ENCODE data around the gene FTSJ1. TPM values are rescaled to one million over a fixed set of nuclear protein-coding genes. Genes with fewer than 3 reads are reported as not detected.

The FTSJ1 gene
- total and polyA plus RNA-seq, 2 of the 4 experiments (the other 2 are of a cell fraction), result 50.8 to 59.9 TPM

GRCh38 chrX:48482526-48482925 is 6.5 kb downstream of the FTSJ1 start:
- no TSS peak for BruUV-seq (replicated peaks)
- Histone ChIP-seq H2AK5ac (ENCODE audit: low read depth, low read length) (no peak overlapping the region), H3K56ac (ENCODE audit: extremely low read depth, insufficient read depth, low read length) (no peak overlapping the region), H3K14ac (replicated peaks; ENCODE audit: low read depth, low read length) (no peak overlapping the region), H3K9ac (ENCODE audit: low read depth, low read length) (no peak overlapping the region), H2BK15ac (ENCODE audit: low read depth, low read length) (no peak overlapping the region), H3K9me1 (ENCODE audit: insufficient read depth, low read length) (peaks cover 6% of the 10 kb centered on the region), H4K8ac (ENCODE audit: low read depth in 2 of 2, low read length in 2 of 2) (no peak overlapping the region), H2AFZ (replicated peaks; ENCODE audit: low read length, poor library complexity) (no peak overlapping the region), H4K91ac (ENCODE audit: insufficient read depth, low read depth, low read length) (no peak overlapping the region), H3K27me3 (ENCODE audit: control insufficient read depth, insufficient read depth, low read length) (no peaks in the 10 kb centered on the region), H3K9me3 (ENCODE audit: control insufficient read depth, insufficient read depth, low read length) (no peaks in the 10 kb centered on the region), H3K4me2 (ENCODE audit: low read depth, low read length) (no peak overlapping the region), H2BK120ac (ENCODE audit: low read depth, low read length) (no peak overlapping the region), H3K27ac (ENCODE audit: insufficient read depth, low read length) (no peak overlapping the region), H2BK5ac (ENCODE audit: low read depth, low read length, poor library complexity, severe bottlenecking) (no peak overlapping the region), H3K36me3 (ENCODE audit: control insufficient read depth, insufficient read depth, low read length) (peaks cover 15% of the 10 kb centered on the region), H3K4ac (ENCODE audit: low read depth, low read length) (no peak overlapping the region), H3K23ac (ENCODE audit: low read depth, low read length) (no peak overlapping the region), H2AK9ac (replicated peaks; ENCODE audit: low read depth, low read length, poor library complexity) (no peak overlapping the region), H3K18ac (ENCODE audit: low read depth, low read length) (no peak overlapping the region), H4K5ac (ENCODE audit: low read depth, low read length) (no peak overlapping the region), H3K4me3 (ENCODE audit: insufficient read depth, low read depth, low read length) (no peak overlapping the region), H4K20me1 (ENCODE audit: insufficient read depth, low read length) (no peaks in the 10 kb centered on the region; the same call in 1 of the 2 replicates), H3K79me1 (ENCODE audit: low read depth in 1 of 2, low read length in 2 of 2) (peaks cover 0 to 16% of the 10 kb centered on the region in 2 experiments; a peak in 2 of 4 replicates), H2BK20ac (ENCODE audit: low read depth, low read length) (no peak overlapping the region), H3K4me1 (ENCODE audit: control insufficient read depth, insufficient read depth, low read length) (no peaks in the 10 kb centered on the region)
- in situ Hi-C loops (cut with MboI; ENCODE audit: low sequenced_read_pairs) (no loop called here), dilution Hi-C loops (cut with HindIII; ENCODE audit: low sequenced_read_pairs, unreplicated experiment) (no loop called here), intact Hi-C loops (cut with micrococcal nuclease) (no loop called here)
- POLR2A ChIA-PET (ENCODE audit: unreplicated experiment), result no interaction called here
- ATAC-seq (ENCODE audit: low read depth) (no peak), DNase-seq (no peak)
- CTCF ChIA-PET, result no interaction called here
- TF ChIP-seq MAFK (IDR thresholded peaks at IDR 0.05; ENCODE audit: low read depth, low read length) (no peak), MXI1 (IDR thresholded peaks at IDR 0.05; ENCODE audit: borderline replicate concordance, low read depth, low read length) (no peak), RAD21 (IDR thresholded peaks at IDR 0.05; ENCODE audit: low read length) (no peak), ELK1 (IDR thresholded peaks at IDR 0.05; ENCODE audit: borderline replicate concordance, low read depth, low read length) (no peak), CEBPB (IDR thresholded peaks at IDR 0.05; ENCODE audit: low read depth, low read length) (no peak), BHLHE40 (IDR thresholded peaks at IDR 0.05; ENCODE audit: low read depth, low read length) (no peak), CHD1 (IDR thresholded peaks at IDR 0.05; ENCODE audit: low read depth, low read length) (no peak), USF2 (IDR thresholded peaks at IDR 0.05; ENCODE audit: low read depth, low read length) (no peak), MAZ (IDR thresholded peaks at IDR 0.05; ENCODE audit: borderline replicate concordance, low read depth, low read length) (no peak)
- 55% methylated on average over 5 of the region's 7 CpGs; no CpG with 5 or more reads in 1 of the 2 experiments for WGBS, 2 experiments (ENCODE audit: extremely low coverage in 2 of 2, insufficient read length in 1 of 2)
